Fibroblast of pulmonary artery (primary cell): ENCODE measurements around the gene PRR23E.

Source experiments
- DNase-seq: peaks from one replicate; pipeline ENCODE4 v3.0.0-alpha.2; 2010; ENCODE audit warnings: low read depth
- H3K4me3 ChIP-seq: replicated peaks from 2 replicates; pipeline ENCODE4 v1.5.1; 2011; ENCODE audit warnings: low read depth, mild to moderate bottlenecking, control low read depth, low read length, moderate library complexity
- CTCF ChIP-seq: IDR thresholded peaks from 2 replicates; pipeline ENCODE4 v1.5.1; 2011; ENCODE audit warnings: mild to moderate bottlenecking, control low read depth, low read length, inconsistent platforms; ENCODE audit errors: missing control alignments

Gene PRR23E

GRCh38 chr3:127208483-127209100 is 15.7 kb downstream of the PRR23E start:
- DNase-seq: no peak
- TF ChIP-seq CTCF: no peak
- H3K4me3 ChIP-seq: no peak overlapping the region

GRCh38 chr3:127209155-127209839 is 16.4 kb downstream of the PRR23E start:
- no peak overlapping the region for H3K4me3 ChIP-seq
- DNase-seq: no peak
- no peak for TF ChIP-seq CTCF

- no peak for TF ChIP-seq CTCF
- H3K4me3 ChIP-seq: no peak overlapping the region
- DNase-seq: no peak
These were observed 17.1 kb downstream of the PRR23E start for GRCh38 chr3:127209840-127210653.

GRCh38 chr3:127210654-127210943 is 17.7 kb downstream of the PRR23E start:
- no peak overlapping the region for H3K4me3 ChIP-seq
- no peak for DNase-seq
- no peak for TF ChIP-seq CTCF

- H3K4me3 ChIP-seq: no peak overlapping the region
- no peak for DNase-seq
- no peak for TF ChIP-seq CTCF
These were observed 18.5 kb downstream of the PRR23E start for GRCh38 chr3:127211118-127212060.

GRCh38 chr3:127212231-127212630 is 19.3 kb downstream of the PRR23E start:
- no peak for DNase-seq
- H3K4me3 ChIP-seq: no peak overlapping the region
- TF ChIP-seq CTCF: no peak
